T-helper 2 cell treated with Interferon-gamma antibody and Interleukin-4, amounts not matched to agents 100 ng/mL and 5 ng/mL, for 36 hours (primary cell): ENCODE data around the gene CLIC3. TPM values are rescaled to one million over a fixed set of nuclear protein-coding genes. Genes with fewer than 3 reads are reported as not detected.

Source experiments
- intact Hi-C: fragments of 100-400 bp; cut with micrococcal nuclease; formaldehyde crosslinking; loops from one replicate; pipeline ENCODE4 v1.15.1; 2023
- total RNA-seq: library from RNA; stranded (reverse); gene quantifications from 2 replicates; pipeline ENCODE4 v1.2.3, GENCODE V29; 2022

CLIC3 gene
- total RNA-seq, 1 donor from 2014 or later = 0.91 TPM

DNA sequence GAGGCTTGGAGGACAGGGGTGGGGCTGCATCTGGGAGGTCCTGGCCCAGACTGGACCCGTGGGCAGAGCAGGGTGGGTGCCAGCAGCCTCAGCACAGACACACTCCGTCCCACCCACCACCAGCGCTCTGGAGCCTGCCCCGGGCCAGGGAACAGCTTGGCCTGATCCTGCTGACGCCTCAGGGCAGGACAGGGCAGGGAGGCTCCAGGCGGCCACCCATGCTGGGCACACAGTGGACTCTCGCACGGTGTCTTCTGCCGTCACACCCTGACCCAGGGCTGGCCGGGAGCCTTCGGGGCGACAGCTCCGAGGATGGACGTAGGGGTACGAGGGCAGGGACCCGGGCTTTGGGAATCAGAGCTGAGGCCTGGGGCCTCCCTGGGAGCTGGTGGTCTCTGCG is 27.2 kb downstream of the CLIC3 start:
- intact Hi-C loops = no loop called here

- intact Hi-C loops = no loop called here
Measured at GRCh38 chr9:136968333-136969127, 27.8 kb downstream of the CLIC3 start.

DNA sequence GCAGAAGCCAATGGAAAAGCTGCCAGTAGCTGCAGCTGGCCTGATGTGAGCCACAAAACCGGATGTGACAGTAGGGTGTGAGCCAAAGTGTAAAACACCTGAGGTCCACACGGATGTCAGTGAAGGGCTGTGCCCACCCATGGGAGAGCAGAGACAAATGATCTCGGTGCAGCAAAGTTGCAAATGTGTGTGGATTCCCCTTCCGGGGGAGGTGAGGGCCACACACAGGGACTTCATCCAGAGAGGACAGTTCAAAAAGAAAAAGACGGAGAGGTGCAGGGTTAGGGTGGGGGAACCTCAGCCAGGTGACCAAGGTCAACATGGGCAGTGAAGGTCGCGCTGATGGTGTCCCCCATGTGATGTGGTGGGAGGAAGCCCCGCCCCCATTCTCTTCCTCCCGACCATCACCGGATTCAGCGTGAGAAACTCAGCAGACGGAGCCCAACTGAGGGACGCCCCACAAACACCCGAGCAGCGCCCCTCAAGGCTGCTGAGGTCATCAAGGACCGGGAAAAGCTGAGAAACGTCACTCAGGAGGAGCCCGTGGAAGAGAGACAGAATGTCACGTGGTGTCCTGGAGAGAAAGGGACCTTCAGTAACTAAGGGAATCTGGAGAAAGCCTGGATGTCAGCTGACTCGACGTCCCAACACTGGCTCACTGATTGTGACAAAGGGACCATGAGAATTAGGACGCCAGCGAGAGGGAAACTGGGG is 30.4 kb downstream of the CLIC3 start:
- intact Hi-C loops = no loop called here

GRCh38 chr9:136964833-136965422 is 31.4 kb downstream of the CLIC3 start:
- intact Hi-C loops = no loop called here

DNA sequence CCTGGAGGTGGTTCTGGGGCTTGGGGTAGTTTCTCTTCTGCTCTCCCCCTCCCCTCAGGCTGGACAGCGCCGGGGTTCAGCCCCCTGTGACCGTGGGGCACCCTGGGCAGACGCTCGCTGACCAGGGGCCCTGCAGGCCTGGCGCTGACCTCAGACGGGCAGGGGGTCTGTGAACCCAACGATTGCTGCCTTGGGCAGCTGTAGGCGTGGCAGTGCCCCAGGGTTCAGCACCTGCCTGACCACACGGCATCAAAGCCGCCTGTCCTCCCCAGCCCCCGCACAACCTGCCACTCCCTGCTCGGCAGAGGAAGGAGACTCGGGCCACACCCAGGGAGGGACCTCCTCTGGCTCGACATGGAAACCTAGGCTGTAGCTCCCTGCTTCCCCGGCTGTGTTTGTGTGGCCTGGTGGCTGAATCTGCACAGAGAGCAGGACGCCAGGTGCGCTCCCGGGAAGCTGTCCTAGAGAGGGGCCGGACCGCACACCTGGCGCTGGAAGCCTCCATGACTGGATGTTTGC is 32.1 kb downstream of the CLIC3 start:
- intact Hi-C loops = no loop called here

DNA sequence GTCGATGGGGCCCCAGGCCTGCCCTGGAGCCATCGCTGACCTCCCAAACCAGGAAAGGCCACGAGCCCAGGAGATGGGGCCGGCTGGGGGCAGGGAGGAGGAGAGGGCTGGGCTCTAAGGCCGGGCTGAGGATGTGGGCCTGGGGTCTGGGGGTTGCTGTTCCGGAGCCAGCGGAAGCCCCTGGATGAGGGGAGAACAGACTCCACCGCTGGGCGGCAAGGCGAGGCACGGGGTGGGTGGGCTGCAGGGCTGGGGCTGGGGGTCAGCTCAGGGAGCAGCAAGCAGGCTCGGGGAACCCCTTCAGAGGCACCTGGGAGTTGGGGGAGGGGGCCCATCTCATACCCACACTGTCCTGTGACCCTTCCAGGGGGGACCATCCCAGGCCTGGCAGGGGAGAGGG is 32.6 kb downstream of the CLIC3 start:
- intact Hi-C loops = no loop called here

GRCh38 chr9:136963341-136963740 is 33.0 kb downstream of the CLIC3 start:
- intact Hi-C loops = no loop called here

DNA sequence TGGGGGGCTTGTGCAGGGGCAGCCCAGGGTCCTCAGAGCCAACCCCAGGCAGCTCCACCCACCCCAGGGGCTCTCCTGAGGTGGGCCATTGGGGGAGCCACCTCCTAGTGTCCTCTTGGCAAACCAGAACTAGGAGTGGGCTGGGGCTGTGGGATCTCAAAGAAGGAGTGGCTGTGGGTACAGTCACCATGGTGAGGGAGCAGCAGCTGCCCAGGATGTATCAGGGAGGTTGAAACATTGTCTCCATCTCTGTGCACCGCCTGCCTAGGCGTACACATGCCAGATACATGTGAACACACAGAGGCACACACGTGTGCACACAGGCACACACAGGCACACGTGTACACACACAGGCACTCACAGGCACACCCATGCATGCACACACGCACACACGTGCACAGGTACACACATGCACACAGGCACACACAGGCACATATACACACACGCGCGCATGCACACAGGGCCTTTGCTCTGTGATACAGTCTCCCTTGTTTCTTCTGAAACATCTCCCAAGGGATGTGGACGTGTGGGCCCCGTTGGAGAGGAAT is 33.6 kb downstream of the CLIC3 start:
- intact Hi-C loops = no loop called here

GRCh38 chr9:136962163-136962562 is 34.2 kb downstream of the CLIC3 start:
- intact Hi-C loops = no loop called here

DNA sequence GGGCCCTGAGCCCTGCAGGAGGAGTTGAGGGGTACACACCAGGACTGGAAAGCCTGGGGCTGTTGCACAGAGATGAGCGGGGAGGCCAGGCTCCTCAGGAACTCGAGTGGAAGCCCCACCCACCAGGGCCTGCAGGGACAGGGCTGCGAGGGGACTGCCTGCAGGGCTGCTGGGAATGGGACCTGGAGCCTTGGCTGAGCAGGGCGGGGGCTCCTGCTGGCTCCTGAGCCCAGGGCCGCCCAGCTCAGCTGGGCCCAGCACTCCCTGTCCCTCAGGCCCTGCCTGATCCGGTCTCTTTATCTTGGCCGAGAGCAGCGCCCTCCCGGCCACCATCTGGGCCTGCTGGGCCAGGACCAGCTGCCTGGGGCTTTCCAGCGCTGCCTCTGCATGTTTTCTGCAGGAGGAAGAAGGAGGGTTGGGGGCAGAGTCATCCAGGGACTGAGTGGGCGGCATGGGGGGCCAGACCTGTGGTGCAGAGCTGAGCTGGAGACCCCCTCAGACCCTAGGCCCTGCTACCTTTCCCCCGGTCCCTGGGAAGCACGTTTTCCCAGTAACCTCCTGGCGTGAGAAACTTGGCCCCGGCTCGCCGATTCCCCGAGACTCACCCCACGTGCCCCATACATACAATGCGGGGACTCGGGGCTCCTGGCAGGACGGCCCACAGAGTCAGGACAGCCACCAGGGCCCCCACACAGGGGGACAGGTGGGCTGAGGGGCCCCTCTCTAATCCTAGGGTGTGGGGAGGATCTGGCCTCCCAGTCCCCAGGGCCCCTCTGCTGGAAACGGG is 34.9 kb downstream of the CLIC3 start:
- intact Hi-C loops = no loop called here

DNA sequence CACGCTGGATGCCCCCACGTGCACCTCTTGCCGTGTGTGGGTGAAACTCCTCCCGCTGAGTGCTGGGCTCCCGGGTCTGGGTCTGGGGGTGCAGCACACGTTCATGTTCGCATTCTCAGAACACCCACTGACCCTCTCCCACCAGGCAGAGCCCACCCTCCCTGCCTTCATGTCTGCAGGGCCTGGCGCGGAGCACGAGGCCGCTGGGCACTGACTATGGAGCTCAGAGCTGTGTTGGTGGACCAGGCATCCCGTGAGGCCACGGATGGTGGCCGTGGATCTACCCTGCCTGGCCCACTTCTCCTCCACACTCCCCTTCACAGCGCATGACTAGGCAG is 35.5 kb downstream of the CLIC3 start:
- intact Hi-C loops = no loop called here

GRCh38 chr9:136960212-136960937 is 36.0 kb downstream of the CLIC3 start:
- intact Hi-C loops = no loop called here

- intact Hi-C loops = no loop called here
Measured at GRCh38 chr9:136958898-136959850, 37.2 kb downstream of the CLIC3 start.

GRCh38 chr9:136958473-136958872 is 37.9 kb downstream of the CLIC3 start:
- intact Hi-C loops = no loop called here

- intact Hi-C loops = no loop called here
Measured at GRCh38 chr9:136957901-136958300, 38.5 kb downstream of the CLIC3 start.

DNA sequence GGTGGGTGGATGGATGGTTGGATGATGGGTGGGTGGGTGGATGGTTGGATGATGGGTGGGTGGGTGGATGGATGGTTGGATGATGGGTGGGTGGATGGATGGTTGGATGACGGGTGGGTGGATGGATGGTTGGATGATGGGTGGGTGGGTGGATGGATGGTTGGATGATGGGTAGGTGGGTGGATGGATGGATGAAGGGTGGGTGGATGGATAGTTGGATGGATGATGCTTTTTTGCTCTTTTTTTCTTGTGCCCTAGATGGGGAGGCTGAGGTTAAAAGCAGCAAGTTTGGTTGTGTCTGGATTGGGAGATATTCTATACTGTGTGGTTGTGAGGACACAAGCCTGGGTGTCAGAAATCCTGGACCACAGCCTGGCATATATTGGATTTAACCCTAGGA is 38.9 kb downstream of the CLIC3 start:
- intact Hi-C loops = no loop called here

DNA sequence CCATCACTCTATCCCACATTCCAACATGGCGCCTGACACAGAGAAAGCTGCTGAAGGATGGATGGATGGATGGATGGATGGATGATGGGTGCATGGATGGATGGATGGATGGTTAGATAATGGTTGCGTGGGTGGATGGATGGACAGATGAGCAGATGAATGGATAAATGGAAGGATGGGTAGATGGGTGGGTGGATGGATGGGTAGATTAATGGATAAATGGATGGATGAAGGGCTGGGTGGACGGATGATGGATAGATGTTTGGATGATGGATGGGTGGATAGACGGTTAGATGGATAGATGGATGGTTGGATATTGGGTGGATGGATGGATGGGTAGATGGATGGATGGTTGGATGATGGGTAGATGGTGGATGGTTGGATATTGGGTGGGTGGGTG is 39.8 kb downstream of the CLIC3 start:
- intact Hi-C loops = no loop called here

GRCh38 chr9:136955943-136956335 is 40.4 kb downstream of the CLIC3 start:
- intact Hi-C loops = no loop called here

DNA sequence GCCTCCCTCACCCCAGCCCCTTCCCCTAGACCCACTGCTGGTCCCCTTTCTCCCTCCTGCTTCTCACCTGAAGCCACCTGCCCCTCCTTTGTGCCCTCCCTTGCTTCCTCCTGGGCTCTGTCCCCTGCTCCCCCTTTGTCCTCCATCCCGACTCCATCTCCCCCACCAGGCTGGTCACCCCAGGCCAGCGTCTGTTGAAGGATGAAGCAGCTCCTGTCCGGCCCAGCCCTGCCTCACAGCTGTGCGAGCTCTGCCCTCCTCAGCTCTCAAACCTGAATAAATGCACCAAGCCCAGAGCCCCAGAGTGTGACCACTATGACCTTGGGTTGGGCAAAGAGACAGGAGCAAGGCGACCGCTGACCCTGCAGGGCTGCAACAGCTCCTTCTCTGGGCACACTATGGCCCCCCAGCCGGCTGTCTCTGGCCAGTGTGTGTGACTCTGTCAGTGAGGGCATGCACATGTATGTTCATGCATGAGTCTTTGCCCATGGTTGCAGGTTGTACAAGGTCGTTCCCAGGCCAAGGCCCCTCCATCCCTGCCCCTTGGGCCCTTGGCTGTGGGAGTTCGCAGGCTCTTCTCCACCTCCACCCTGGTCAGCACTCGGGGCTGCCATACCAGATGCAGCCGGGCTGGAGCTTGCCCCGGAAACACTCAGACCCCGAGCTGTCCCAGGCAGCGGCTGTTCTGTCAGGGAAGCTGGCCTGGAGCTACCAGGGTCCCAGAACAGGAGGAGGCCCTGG is 41.0 kb downstream of the CLIC3 start:
- intact Hi-C loops = no loop called here
